K562 (cell line): ENCODE results near the gene COL28A1. TPM values are rescaled to one million over a fixed set of nuclear protein-coding genes. Genes with fewer than 3 reads are reported as not detected.

Experiments
- ATAC-seq: fragments of 200-7000 bp; cut with Tn5 transposase; 3 replicates; pipeline ENCODE4 v1.9.1; 2020; ENCODE audit warnings: moderate library complexity
- BruUV-seq: library from RNA; stranded (reverse); fragments of 400-500 nt; replicated peaks from 2 replicates; lab custom pipeline; 2021; lab: Mats Ljungman, UMichigan
- CTCF ChIA-PET: fragments of 300-600 bp; formaldehyde crosslinking; extraction: SDS; loops from one replicate; lab custom pipeline; 2021; ENCODE audit warnings: low intra/inter-chr PET ratio; lab: Yijun Ruan, JAX
- POLR2A ChIA-PET: fragments of 300-600, 350-650 bp; sonication (Branson Sonifier 250); formaldehyde crosslinking; extraction: SDS; loops from one replicate; lab custom pipeline; 2021; ENCODE audit warnings: antibody characterized with exemption, inconsistent platforms; lab: Yijun Ruan, JAX
- DNase-seq, 4 experiments: peaks; one replicate each; pipeline versions ENCODE4 v3.0.0 to v3.0.0-alpha.2; 2011 to 2018; ENCODE audit warnings: low spot score in 3 of 4, mixed read lengths in 3 of 4; ENCODE audit errors: extremely low read depth in 1 of 4
- FAIRE-seq: peaks from 2 replicates; lab custom pipeline; 2011; peaks lifted over from hg19 to GRCh38; lab: Jason Lieb, UNC
- H2AFZ ChIP-seq: 2 replicates; pipeline ENCODE4 v1.6.0; 2011; ENCODE audit warnings: low read depth, low read length, control low read depth, inconsistent platforms
- H3K27ac ChIP-seq: fragments of 200-600 bp; 3 replicates; pipeline ENCODE4 v1.8.0; 2011; ENCODE audit warnings: low read depth, mild to moderate bottlenecking, control low read depth, inconsistent platforms, low read length, moderate library complexity, mixed read lengths; ENCODE audit errors: extremely low read depth
- H3K27me3 ChIP-seq, 2 experiments: fragments of 300-600 bp in 1 of 2; 2 replicates in 1 of 2; 3 replicates in 1 of 2; pipeline versions ENCODE4 v1.6.0 to v1.8.0; 2011; ENCODE audit warnings: inconsistent platforms in 2 of 2, low read length in 2 of 2, mild to moderate bottlenecking in 1 of 2, mixed read lengths in 1 of 2, moderate library complexity in 1 of 2; ENCODE audit not compliant: control insufficient read depth in 2 of 2, insufficient read depth in 2 of 2
- H3K36me3 ChIP-seq: fragments of 300-600 bp; 3 replicates; pipeline ENCODE4 v1.8.0; 2011; ENCODE audit warnings: mild to moderate bottlenecking, low read length, inconsistent platforms; ENCODE audit not compliant: control insufficient read depth, insufficient read depth
- H3K4me1 ChIP-seq, 2 experiments: fragments of 200-600 bp in 1 of 2; replicated peaks in 1 of 2; 2 replicates in 1 of 2; 3 replicates in 1 of 2; pipeline versions ENCODE4 v1.5.1 to v1.8.0; 2011; ENCODE audit warnings: inconsistent platforms in 2 of 2, low read length in 2 of 2, mild to moderate bottlenecking in 1 of 2, mixed read lengths in 1 of 2, moderate library complexity in 1 of 2; ENCODE audit not compliant: control insufficient read depth in 2 of 2, insufficient read depth in 2 of 2
- H3K4me2 ChIP-seq: 2 replicates; pipeline ENCODE4 v1.6.1; 2011; ENCODE audit warnings: low read length, control low read depth, inconsistent platforms, mixed read lengths; ENCODE audit not compliant: insufficient read depth
- H3K4me3 ChIP-seq: fragments of 200-600 bp; sonication (generic), shearing (Covaris generic); 2 replicates; pipeline ENCODE4 v1.5.1; 2016; ENCODE audit warnings: control low read depth, inconsistent platforms
- H3K79me2 ChIP-seq: fragments of 200-600 bp; 3 replicates; pipeline ENCODE4 v1.8.0; 2011; ENCODE audit warnings: low read length, inconsistent platforms; ENCODE audit not compliant: control insufficient read depth, insufficient read depth
- H3K9ac ChIP-seq, 2 experiments: 2 replicates each; pipeline versions ENCODE4 v1.6.0 to v1.6.1; 2011; ENCODE audit warnings: low read depth in 2 of 2, low read length in 2 of 2, control low read depth in 1 of 2, inconsistent platforms in 1 of 2, mild to moderate bottlenecking in 1 of 2, mixed read lengths in 1 of 2; ENCODE audit not compliant: insufficient read depth in 1 of 2
- H3K9me1 ChIP-seq: one replicate; pipeline ENCODE4 v1.6.0; 2011; ENCODE audit warnings: inconsistent platforms, mild to moderate bottlenecking, low read length, moderate library complexity; ENCODE audit not compliant: control insufficient read depth, insufficient read depth
- H3K9me3 ChIP-seq: replicated peaks from 2 replicates; pipeline ENCODE4 v1.5.1; 2011; ENCODE audit warnings: low read depth, low read length, inconsistent platforms; ENCODE audit not compliant: control insufficient read depth, insufficient read depth
- H4K20me1 ChIP-seq: replicated peaks from 2 replicates; pipeline ENCODE4 v1.6.1; 2011; ENCODE audit warnings: low read length, inconsistent platforms, mixed read lengths; ENCODE audit not compliant: control insufficient read depth, insufficient read depth
- ARID3B ChIP-seq: fragments of 250-450 bp; sonication (Bioruptor Pico); IDR thresholded peaks from 2 replicates; pipeline ENCODE4 v1.4.0; 2020; ENCODE audit warnings: borderline replicate concordance
- CC2D1A ChIP-seq: fragments of 450-650 bp; IDR thresholded peaks from 2 replicates; pipeline ENCODE4 v1.6.1; 2017; ENCODE audit warnings: mild to moderate bottlenecking
- CHD2 ChIP-seq: IDR thresholded peaks from 2 replicates; pipeline ENCODE4 v1.6.1; 2011; ENCODE audit warnings: low read depth, low read length
- FOXJ3 ChIP-seq: sonication (generic); formaldehyde crosslinking; IDR thresholded peaks from 2 replicates; pipeline ENCODE4 v1.4.0; 2020; ENCODE audit warnings: mild to moderate bottlenecking, missing genetic modification reagents
- HMG20A ChIP-seq: fragments of 450-650 bp; formaldehyde crosslinking; conservative IDR thresholded peaks from 2 replicates; pipeline ENCODE4 v1.4.0; 2020; ENCODE audit warnings: mild to moderate bottlenecking, mixed read lengths
- HNRNPK ChIP-seq: fragments of 200-400 bp; formaldehyde crosslinking; IDR thresholded peaks from one replicate; pipeline ENCODE4 v1.6.1; 2018; ENCODE audit warnings: mild to moderate bottlenecking, low read depth, low read length; ENCODE audit not compliant: poor library complexity, severe bottlenecking
- JUN ChIP-seq, 2 experiments: sonication (generic) in 1 of 2; formaldehyde crosslinking in 1 of 2; IDR thresholded peaks; 2 replicates each; pipeline versions ENCODE4 v1.6.1 to v1.8.0; 2012 to 2022; ENCODE audit warnings: borderline replicate concordance in 2 of 2, mild to moderate bottlenecking in 2 of 2, improper control_type of control experiment in 1 of 2, low read depth in 1 of 2, low read length in 1 of 2, missing genetic modification reagents in 1 of 2
- JUND ChIP-seq, 2 experiments: IDR thresholded peaks; 2 replicates in 1 of 2; 3 replicates in 1 of 2; pipeline ENCODE4 v1.6.1; 2011; ENCODE audit warnings: borderline replicate concordance in 2 of 2, low read depth in 2 of 2, low read length in 2 of 2, improper control_type of control experiment in 1 of 2, missing biosample characterization in 1 of 2, missing genetic modification characterization in 1 of 2, missing genetic modification reagents in 1 of 2
- KAT8 ChIP-seq: fragments of 450-650 bp; IDR thresholded peaks from 2 replicates; pipeline ENCODE4 v1.6.1; 2016; ENCODE audit warnings: low read depth, mild to moderate bottlenecking
- LCOR ChIP-seq: sonication (generic); formaldehyde crosslinking; IDR thresholded peaks from 2 replicates; pipeline ENCODE4 v1.8.0; 2022; ENCODE audit warnings: mild to moderate bottlenecking, missing genetic modification reagents
- NFE2L1 ChIP-seq: fragments of 450-650 bp; IDR thresholded peaks from 2 replicates; pipeline ENCODE4 v1.6.1; 2016; ENCODE audit warnings: missing genetic modification characterization, low read depth, mild to moderate bottlenecking, missing compliant biosample characterization, moderate library complexity, borderline replicate concordance
- THRA ChIP-seq: fragments of 450-650 bp; IDR thresholded peaks from 2 replicates; pipeline ENCODE4 v1.6.1; 2017; ENCODE audit warnings: mild to moderate bottlenecking, moderate library complexity
- ZNF354B ChIP-seq: fragments of 250-450 bp; sonication (Bioruptor Pico); IDR thresholded peaks from 2 replicates; pipeline ENCODE4 v1.4.0; 2020
- ZNF436 ChIP-seq: fragments of 250-450, 450-650 bp; sonication (Bioruptor Pico); formaldehyde crosslinking; IDR thresholded peaks from 2 replicates; pipeline ENCODE4 v1.7.0; 2020; ENCODE audit warnings: mild to moderate bottlenecking
- ZNF740 ChIP-seq, 3 experiments: fragments of 200-800 bp in 1 of 3; sonication (Bioruptor generic) in 1 of 3; sonication (generic) in 1 of 3; formaldehyde crosslinking in 1 of 3; IDR thresholded peaks; 2 replicates each; pipeline versions ENCODE4 v1.6.1 to v1.8.0; 2016 to 2022; ENCODE audit warnings: mild to moderate bottlenecking in 2 of 3, missing compliant biosample characterization in 2 of 3, missing genetic modification characterization in 2 of 3, missing genetic modification reagents in 1 of 3
- WGBS: fragments of 100-300 bp; shearing (Covaris generic); methylation state at CpG from one replicate; pipeline ENCODE4 v1.1.6; 2016; ENCODE audit warnings: low coverage, mixed read lengths; ENCODE audit not compliant: insufficient coverage; ENCODE audit errors: missing lambda C conversion rate; 5-methylcytosine and 5-hydroxymethylcytosine counted together
- in situ Hi-C: fragments of 300-500 bp; cut with MboI; formaldehyde crosslinking; loops from 4 replicates; pipeline ENCODE4 v1.15.0; 2018; ENCODE audit warnings: inconsistent platforms, mixed read lengths
- intact Hi-C: fragments of 100-400 bp; cut with micrococcal nuclease; formaldehyde crosslinking; loops from 2 replicates; pipeline ENCODE4 v1.14.2; 2022
- polyA plus RNA-seq, 8 experiments: library from polyadenylated mRNA; depleted of rRNA in 4 of 8; stranded (reverse) in 5 of 8; unstranded in 3 of 8; fragments of >200 nt; fragmentation: Nextera tagmentation in 2 of 8; fragmentation: Illumina TruSeq in 1 of 8; extraction: Ambion mirVana in 2 of 8; extraction: Trizol in 1 of 8; gene quantifications; 2 replicates each; pipeline versions ENCODE4 v1.2.1 to v1.2.3, GENCODE V29; 2011 to 2014; ENCODE audit warnings: inconsistent platforms in 1 of 8, missing spikeins in 1 of 8
- total RNA-seq, 7 experiments: library from RNA; depleted of rRNA in 6 of 7; stranded (reverse); fragments of >200 nt in 6 of 7; fragmentation: Illumina TruSeq in 2 of 7; extraction: Trizol in 2 of 7; gene quantifications; 2 replicates each; pipeline versions ENCODE4 v1.2.1 to v1.2.3, GENCODE V29; 2011 to 2021; ENCODE audit warnings: low replicate concordance in 1 of 7

The COL28A1 gene
- total and polyA plus RNA-seq, 9 of the 15 experiments (the other 6 are each of a cell fraction or from before 2014, with no cell fraction given) = 0.03 to 0.13 (median 0.05) TPM; not detected in 3

- TF ChIP-seq JUND (IDR thresholded peaks at IDR 0.05; ENCODE audit: borderline replicate concordance, low read depth, low read length) (0 out of 2 replicates have a peak, but pooled peaks have one; percentile 6), JUND (tag; IDR thresholded peaks at IDR 0.05; ENCODE audit: borderline replicate concordance, low read depth, low read length) (no peak; the same call in 2 of the 3 replicates)
Measured at GRCh38 chr7:7424151-7424873, 111.4 kb downstream of the COL28A1 start (continued).

GRCh38 chr7:7422641-7423040, 113.0 kb downstream of the COL28A1 start:
- CTCF ChIA-PET = no interaction called here
- no peak for TF ChIP-seq JUN (IDR thresholded peaks at IDR 0.05; ENCODE audit: borderline replicate concordance, low read depth, low read length)
- no peak for TF ChIP-seq JUN (CRISPR knock-in tag; IDR thresholded peaks at IDR 0.05; ENCODE audit: borderline replicate concordance)
- no peak for TF ChIP-seq HMG20A (CRISPR knock-in tag)
- TF ChIP-seq FOXJ3 (CRISPR knock-in tag) = no peak
- no peak for TF ChIP-seq ARID3B
- no peak for TF ChIP-seq LCOR (CRISPR knock-in tag)
- no peak for TF ChIP-seq ZNF740 (CRISPR knock-in tag; IDR thresholded peaks at IDR 0.05)
- no peak for TF ChIP-seq ZNF740 (tag; IDR thresholded peaks at IDR 0.05)
- no peak for TF ChIP-seq ZNF436 (CRISPR knock-in tag)
- TF ChIP-seq CHD2 = no peak
- TF ChIP-seq CC2D1A = no peak
- TF ChIP-seq THRA = no peak
- TF ChIP-seq ZNF354B = no peak
- no peak for TF ChIP-seq NFE2L1 (tag)
- no peak for TF ChIP-seq HNRNPK
- TF ChIP-seq KAT8 = no peak

More at GRCh38 chr7:7422641-7423040, 113.0 kb downstream of the COL28A1 start:
- Histone ChIP-seq H3K27ac (no peak overlapping the region), H3K36me3 (no peaks in the 10 kb centered on the region), H4K20me1 (no peaks in the 10 kb centered on the region), H3K27me3 (peaks cover 0 to 3% of the 10 kb centered on the region in 2 experiments; a peak in 2 of 5 replicates), H3K9me1 (no peaks in the 10 kb centered on the region), H3K9ac (no peak overlapping the region), H3K4me2 (no peak overlapping the region), H2AFZ (no peak overlapping the region), H3K4me3 (no peak overlapping the region), H3K4me1 (peaks cover 0 to 5% of the 10 kb centered on the region in 2 experiments; a peak in 2 of 5 replicates), H3K9me3 (no peaks in the 10 kb centered on the region), H3K79me2 (no peaks in the 10 kb centered on the region)
- in situ Hi-C loops (loop anchor here (5.0 to 25.0 kb wide), 3 partner anchors 115 to 872 kb away; partner anchors contain the start of gene COL28A1), intact Hi-C loops (loop anchor here (5.0 kb wide), 3 partner anchors 120 to 455 kb away; partner anchors contain the start of gene C1GALT1)
- no TSS peak for BruUV-seq
- POLR2A ChIA-PET = no interaction called here
- no peak for FAIRE-seq
- WGBS = 23% methylated on average over 6 of the region's 6 CpGs
- ATAC-seq = no peak
- no peak for DNase-seq
